SK-N-SH treated with all-trans-retinoic acid at 6 μM for 48 hours (cell line): Measurements from ENCODE around the gene TRIM66.

Experiments used
- ATAC-seq: fragments of 200-7000 bp; cut with Tn5 transposase; 3 replicates; pipeline ENCODE4 v1.9.1; 2020; ENCODE audit warnings: mild to moderate bottlenecking, moderate library complexity
- ARNTL ChIP-seq: fragments of 450-650 bp; formaldehyde crosslinking; IDR thresholded peaks from 2 replicates; pipeline ENCODE4 v1.5.0; 2020; ENCODE audit warnings: low read depth, mild to moderate bottlenecking, moderate library complexity, borderline replicate concordance
- CREB5 ChIP-seq: fragments of 250-450 bp; sonication (Bioruptor Pico); IDR thresholded peaks from 2 replicates; pipeline ENCODE4 v1.5.1; 2020; ENCODE audit warnings: low read depth, mild to moderate bottlenecking, moderate library complexity
- CSDC2 ChIP-seq: fragments of 250-450 bp; sonication (Bioruptor Pico); IDR thresholded peaks from 2 replicates; pipeline ENCODE4 v1.5.0; 2020; ENCODE audit warnings: mild to moderate bottlenecking, moderate library complexity
- CSRNP3 ChIP-seq: fragments of 250-450 bp; sonication (Bioruptor Pico); IDR thresholded peaks from 2 replicates; pipeline ENCODE4 v1.5.1; 2021; ENCODE audit warnings: mild to moderate bottlenecking, moderate library complexity
- ESRRG ChIP-seq: fragments of 250-450 bp; sonication (Bioruptor Pico); IDR thresholded peaks from 2 replicates; pipeline ENCODE4 v1.6.1; 2021; ENCODE audit warnings: mild to moderate bottlenecking
- GLIS3 ChIP-seq: fragments of 250-450 bp; sonication (Bioruptor Pico); IDR thresholded peaks from 2 replicates; pipeline ENCODE4 v1.5.0; 2020; ENCODE audit warnings: mild to moderate bottlenecking, moderate library complexity
- ISL1 ChIP-seq: fragments of 250-450 bp; sonication (Bioruptor Pico); IDR thresholded peaks from 2 replicates; pipeline ENCODE4 v2.1.2; 2022; ENCODE audit warnings: mild to moderate bottlenecking, moderate library complexity
- OSR1 ChIP-seq: fragments of 250-450 bp; sonication (Bioruptor Pico); IDR thresholded peaks from 2 replicates; pipeline ENCODE4 v1.8.0; 2022; ENCODE audit warnings: moderate library complexity, mild to moderate bottlenecking, inconsistent platforms
- POU6F1 ChIP-seq: fragments of 250-450 bp; sonication (Bioruptor Pico); IDR thresholded peaks from 2 replicates; pipeline ENCODE4 v1.8.0; 2021; ENCODE audit warnings: low read depth, mild to moderate bottlenecking, moderate library complexity, borderline replicate concordance
- PPARA ChIP-seq: fragments of 250-450 bp; sonication (Bioruptor Pico); IDR thresholded peaks from 2 replicates; pipeline ENCODE4 v1.5.0; 2020; ENCODE audit warnings: mild to moderate bottlenecking, borderline replicate concordance
- SNAI2 ChIP-seq: fragments of 250-450 bp; sonication (Bioruptor Pico); IDR thresholded peaks from 2 replicates; pipeline ENCODE4 v1.5.0; 2020; ENCODE audit warnings: mild to moderate bottlenecking, moderate library complexity
- TCF4 ChIP-seq: fragments of 250-450 bp; sonication (Bioruptor Pico); IDR thresholded peaks from 2 replicates; pipeline ENCODE4 v1.8.0; 2021; ENCODE audit warnings: mild to moderate bottlenecking, moderate library complexity, borderline replicate concordance
- TSHZ2 ChIP-seq: fragments of 250-450 bp; sonication (Bioruptor Pico); IDR thresholded peaks from 2 replicates; pipeline ENCODE4 v1.5.0; 2020; ENCODE audit warnings: mild to moderate bottlenecking, moderate library complexity
- ZC3H10 ChIP-seq: fragments of 250-450 bp; sonication (Bioruptor Pico); IDR thresholded peaks from 2 replicates; pipeline ENCODE4 v1.5.1; 2021; ENCODE audit warnings: mild to moderate bottlenecking, moderate library complexity
- ZFP3 ChIP-seq: fragments of 250-450 bp; sonication (Bioruptor Pico); IDR thresholded peaks from 2 replicates; pipeline ENCODE4 v1.5.0; 2020; ENCODE audit warnings: mild to moderate bottlenecking, moderate library complexity
- ZFP30 ChIP-seq: fragments of 450-650 bp; formaldehyde crosslinking; IDR thresholded peaks from 2 replicates; pipeline ENCODE4 v1.5.0; 2022; ENCODE audit warnings: mild to moderate bottlenecking, moderate library complexity
- ZNF565 ChIP-seq: fragments of 450-650 bp; formaldehyde crosslinking; conservative IDR thresholded peaks from 2 replicates; pipeline ENCODE4 v1.5.0; 2020; ENCODE audit warnings: low read depth, mild to moderate bottlenecking, moderate library complexity
- ZNF70 ChIP-seq: fragments of 450-650 bp; formaldehyde crosslinking; IDR thresholded peaks from 2 replicates; pipeline ENCODE4 v1.5.0; 2020; ENCODE audit warnings: mild to moderate bottlenecking, moderate library complexity
- ZNF8 ChIP-seq: fragments of 450-650 bp; formaldehyde crosslinking; IDR thresholded peaks from 2 replicates; pipeline ENCODE4 v1.5.0; 2020; ENCODE audit warnings: mild to moderate bottlenecking, moderate library complexity

The TRIM66 gene

GRCh38 chr11:8567602-8568198 lies 114.8 kb downstream of the TRIM66 start:
- peak; percentile 30; the same call in 1 of the 3 replicates for ATAC-seq
- TF ChIP-seq CSDC2 (CRISPR knock-in tag) (no peak), SNAI2 (CRISPR knock-in tag) (no peak), OSR1 (no peak), ZC3H10 (CRISPR knock-in tag) (no peak), ESRRG (CRISPR knock-in tag) (no peak), CREB5 (CRISPR knock-in tag) (no peak), ZFP3 (no peak), GLIS3 (no peak), ZNF8 (CRISPR knock-in tag) (no peak), PPARA (no peak), ZNF565 (CRISPR knock-in tag) (no peak), ZNF70 (no peak), TCF4 (CRISPR knock-in tag) (no peak), ISL1 (CRISPR knock-in tag) (no peak), POU6F1 (CRISPR knock-in tag) (no peak), TSHZ2 (no peak), ARNTL (CRISPR knock-in tag) (no peak), ZFP30 (CRISPR knock-in tag) (no peak)

- peak; percentile 86 for ATAC-seq
- TF ChIP-seq CSRNP3 (CRISPR knock-in tag) (no peak), TSHZ2 (no peak), PPARA (no peak), CREB5 (CRISPR knock-in tag) (no peak), CSDC2 (CRISPR knock-in tag) (no peak), ZNF70 (no peak)
Observed at GRCh38 chr11:8566613-8567210, 115.8 kb downstream of the TRIM66 start.
